HEK293T (cell line): Measurements from ENCODE around the gene RTN1.

Experiments
- ARNT ChIP-seq: fragments of 450-650 bp; IDR thresholded peaks from 2 replicates; pipeline ENCODE4 v1.6.1; 2017; ENCODE audit warnings: mild to moderate bottlenecking
- BHLHE40 ChIP-seq: fragments of 450-650 bp; IDR thresholded peaks from 2 replicates; pipeline ENCODE4 v1.6.1; 2016; ENCODE audit warnings: mild to moderate bottlenecking, moderate library complexity, borderline replicate concordance
- FOXK2 ChIP-seq: fragments of 450-650 bp; IDR thresholded peaks from 2 replicates; pipeline ENCODE4 v1.6.1; 2016; ENCODE audit warnings: mild to moderate bottlenecking
- FOXM1 ChIP-seq: fragments of 450-650 bp; IDR thresholded peaks from 2 replicates; pipeline ENCODE4 v1.6.1; 2017; ENCODE audit warnings: mild to moderate bottlenecking, borderline replicate concordance
- HDGF ChIP-seq: fragments of 450-650 bp; IDR thresholded peaks from 2 replicates; pipeline ENCODE4 v1.6.1; 2017; ENCODE audit warnings: antibody characterized with exemption, borderline replicate concordance
- NFRKB ChIP-seq: fragments of 450-650 bp; IDR thresholded peaks from 2 replicates; pipeline ENCODE4 v1.6.1; 2016; ENCODE audit warnings: mild to moderate bottlenecking, moderate library complexity
- PKNOX1 ChIP-seq: fragments of 450-650 bp; IDR thresholded peaks from 2 replicates; pipeline ENCODE4 v1.6.1; 2016
- SP1 ChIP-seq: fragments of 450-650 bp; IDR thresholded peaks from 2 replicates; pipeline ENCODE4 v1.6.1; 2017
- SUZ12 ChIP-seq: fragments of 450-650 bp; IDR thresholded peaks from 2 replicates; pipeline ENCODE4 v1.6.1; 2016; ENCODE audit warnings: mild to moderate bottlenecking
- TARDBP ChIP-seq: fragments of 450-650 bp; IDR thresholded peaks from 2 replicates; pipeline ENCODE4 v1.6.1; 2016
- ZNF384 ChIP-seq: fragments of 450-650 bp; IDR thresholded peaks from 2 replicates; pipeline ENCODE4 v1.6.1; 2016

- no peak for TF ChIP-seq SUZ12
- no peak for TF ChIP-seq FOXM1
- no peak for TF ChIP-seq ZNF384
- TF ChIP-seq BHLHE40 = no peak
- TF ChIP-seq PKNOX1 = no peak
- TF ChIP-seq TARDBP = no peak
- no peak for TF ChIP-seq SP1
- no peak for TF ChIP-seq FOXK2
- TF ChIP-seq NFRKB = no peak
- no peak for TF ChIP-seq ARNT
- no peak for TF ChIP-seq HDGF
Observed at GRCh38 chr14:59811073-59811472, 59.5 kb downstream of the RTN1 start.
